Subcutaneous abdominal adipose tissue (tissue), 5 donors: ENCODE measurements around the gene CCND2.
A peak's percentile ranks its signal among the peaks of the same experiment; 100 is the strongest.

Experiments
- H3K27ac ChIP-seq: one replicate; pipeline ENCODE4 v1.7.0; 2013; ENCODE audit warnings: low read depth, mild to moderate bottlenecking, inconsistent platforms, low read length, moderate library complexity
- H3K27me3 ChIP-seq, 5 donors: one replicate each; pipeline ENCODE4 v1.7.0; 2013; ENCODE audit warnings: low read length in 5 of 5, inconsistent platforms in 1 of 5; ENCODE audit not compliant: control insufficient read depth in 5 of 5, insufficient read depth in 4 of 5
- H3K36me3 ChIP-seq, 5 donors: one replicate each; pipeline ENCODE4 v1.7.0; 2013; ENCODE audit warnings: low read length in 5 of 5; ENCODE audit not compliant: control insufficient read depth in 5 of 5, insufficient read depth in 5 of 5
- H3K4me1 ChIP-seq, 5 donors: one replicate each; pipeline ENCODE4 v1.7.0; 2013; ENCODE audit warnings: low read length in 5 of 5, mild to moderate bottlenecking in 3 of 5, moderate library complexity in 1 of 5; ENCODE audit not compliant: control insufficient read depth in 5 of 5, insufficient read depth in 5 of 5
- H3K4me3 ChIP-seq, 5 donors: one replicate each; pipeline ENCODE4 v1.7.0; 2013; ENCODE audit warnings: low read length in 5 of 5, low read depth in 1 of 5
- H3K9ac ChIP-seq, 5 donors: one replicate each; pipeline ENCODE4 v1.7.0; 2013; ENCODE audit warnings: low read length in 5 of 5, mild to moderate bottlenecking in 4 of 5, moderate library complexity in 3 of 5
- H3K9me3 ChIP-seq, 5 donors: one replicate each; pipeline ENCODE4 v1.7.0; 2013; ENCODE audit warnings: low read length in 5 of 5; ENCODE audit not compliant: control insufficient read depth in 5 of 5
- donor health status: healthy.
- donor health status: healthy.
- donor health status: healthy.
- donor health status: healthy.
- donor health status: healthy.

Gene CCND2

DNA sequence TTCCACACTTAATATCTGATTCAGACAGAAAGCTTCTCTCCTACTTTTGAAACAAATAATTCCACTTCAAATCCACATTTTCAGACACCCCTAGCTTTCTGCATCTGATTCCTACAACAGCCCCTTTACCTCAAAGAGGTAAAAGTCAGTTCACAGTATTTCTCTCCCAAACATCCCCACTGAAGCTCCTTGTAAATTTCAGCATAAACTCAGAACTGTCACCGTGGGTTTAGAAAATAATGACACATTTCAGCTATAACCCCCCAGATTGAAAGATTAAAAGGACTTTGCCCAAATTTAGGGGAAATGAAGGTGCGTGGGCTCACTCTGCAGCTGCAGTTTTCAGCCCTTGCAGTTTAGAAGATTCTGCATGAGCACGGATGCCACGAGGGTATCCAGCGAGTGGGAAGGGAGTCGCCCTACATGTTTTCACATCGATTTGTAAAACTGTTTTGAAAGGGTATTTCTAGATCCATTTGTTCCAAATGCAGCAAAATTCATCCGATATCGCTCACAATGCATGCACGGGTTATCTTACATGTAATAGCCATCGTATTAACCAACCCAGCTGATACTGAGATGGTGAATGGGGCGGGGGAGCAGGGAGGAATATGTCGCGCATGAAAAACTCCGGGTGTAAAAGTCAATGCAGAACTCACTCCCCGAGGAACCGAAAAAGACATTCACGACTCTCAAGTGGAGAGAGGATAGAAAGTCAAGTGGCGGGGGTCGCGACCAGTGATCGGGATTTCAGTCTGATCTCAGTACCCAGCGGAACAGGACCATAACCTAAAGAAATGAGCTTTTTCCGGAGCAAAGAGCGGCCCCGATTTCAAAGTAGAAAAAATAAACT, 5.0 kb upstream of the CCND2 start:
- no peaks in the 10 kb centered on the region for H3K36me3 ChIP-seq
- peak overlapping the region; percentile 50 to 76 (median 66) for H3K4me3 ChIP-seq
- H3K27me3 ChIP-seq = peaks cover 6 to 46% (median 11%) of the 10 kb centered on the region in 5 donors
- H3K9ac ChIP-seq = peak overlapping the region in 4 of 5 donors; percentile 28 to 68 (median 59)
- no peak overlapping the region for H3K27ac ChIP-seq
- H3K4me1 ChIP-seq = peaks cover 0 to 47% (median 45%) of the 10 kb centered on the region in 5 donors
- H3K9me3 ChIP-seq = no peaks in the 10 kb centered on the region

DNA sequence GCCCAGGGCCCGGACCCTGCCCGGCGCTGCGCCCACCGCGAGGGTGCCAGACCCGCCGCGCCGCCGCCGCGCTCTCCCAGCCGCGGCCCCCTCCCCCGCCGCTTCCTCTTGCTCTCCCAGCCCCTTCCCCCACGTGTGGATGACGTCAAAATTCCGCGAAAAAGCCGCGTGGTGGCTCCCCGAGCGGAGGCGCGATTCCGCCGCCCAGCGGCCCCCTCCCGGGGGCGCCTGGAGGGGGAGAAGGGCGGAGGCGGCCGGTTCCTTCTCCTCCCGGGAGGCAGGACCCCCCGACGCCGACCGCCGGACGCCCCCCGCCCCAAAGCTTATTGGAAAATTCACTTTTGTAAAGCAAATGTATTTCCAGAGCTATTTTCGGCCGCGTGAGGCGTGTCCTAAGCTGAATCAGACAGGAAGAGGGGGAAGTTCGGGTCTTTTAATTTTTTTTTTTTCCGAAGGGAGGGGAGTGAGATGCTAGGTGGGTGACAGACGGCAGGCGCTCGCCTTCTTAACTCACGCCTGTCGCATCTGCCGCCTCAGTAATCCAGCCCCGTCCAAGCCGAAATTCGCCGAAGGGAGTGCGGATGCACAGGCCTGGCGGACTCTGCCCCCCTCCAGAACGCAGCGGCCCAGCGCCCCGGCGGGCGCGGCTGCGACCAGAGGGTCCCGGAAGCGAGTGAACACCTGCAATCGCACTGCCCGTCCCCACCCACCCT, 4.1 kb upstream of the CCND2 start:
- Histone ChIP-seq H3K36me3 (no peaks in the 10 kb centered on the region), H3K27me3 (peaks cover 6 to 52% (median 13%) of the 10 kb centered on the region in 5 donors), H3K4me3 (peak overlapping the region; percentile 35 to 71 (median 66)), H3K4me1 (peaks cover 0 to 56% (median 54%) of the 10 kb centered on the region in 5 donors), H3K27ac (peak overlapping the region; percentile 60), H3K9me3 (no peaks in the 10 kb centered on the region), H3K9ac (peak overlapping the region in 3 of 5 donors; percentile 15 to 62 (median 43))

DNA sequence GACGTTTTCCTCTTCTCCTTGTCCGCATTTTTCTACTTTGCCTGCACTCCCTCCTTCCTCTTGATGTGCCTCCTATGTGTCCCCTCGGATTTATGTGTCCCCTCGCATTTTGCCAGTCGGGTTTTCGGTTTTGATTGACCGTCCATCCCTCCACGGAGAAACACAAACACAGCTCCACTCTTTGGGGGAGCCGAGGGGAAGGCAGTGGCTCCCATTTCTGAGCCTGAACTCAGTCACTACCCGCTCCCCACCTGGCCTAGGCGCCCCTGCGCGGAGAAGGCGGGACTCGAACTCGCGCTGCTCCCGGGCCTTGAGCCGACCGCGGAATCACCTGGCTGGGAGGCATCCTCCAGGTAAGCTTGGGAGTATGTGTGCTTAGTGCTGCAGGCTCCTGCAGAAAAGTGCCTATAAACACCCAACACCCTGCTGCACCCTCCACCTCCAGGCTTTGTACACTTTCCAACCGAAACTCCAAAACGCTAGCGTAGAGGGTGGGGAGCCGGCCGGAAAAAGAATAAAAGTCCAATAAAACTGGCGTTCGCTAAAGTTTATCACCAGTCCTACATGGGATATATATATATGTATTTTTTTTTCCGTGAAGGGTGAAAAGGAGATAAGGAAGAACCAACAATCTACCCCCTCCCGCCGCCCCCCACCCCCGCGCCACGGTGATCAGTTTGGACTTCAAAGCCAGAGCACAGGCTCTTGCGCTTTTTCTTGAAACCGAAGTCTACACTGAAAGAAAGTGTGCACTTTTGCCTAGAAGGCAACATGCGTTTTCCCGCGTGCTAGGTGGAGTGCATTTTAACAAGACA, 3.3 kb upstream of the CCND2 start:
- H3K36me3 ChIP-seq = no peaks in the 10 kb centered on the region
- H3K9me3 ChIP-seq = no peaks in the 10 kb centered on the region
- peak overlapping the region; percentile 55 to 88 (median 65) for H3K4me3 ChIP-seq
- peak overlapping the region; percentile 41 for H3K27ac ChIP-seq
- H3K4me1 ChIP-seq = peaks cover 0 to 59% (median 57%) of the 10 kb centered on the region in 5 donors
- peaks cover 6 to 52% (median 13%) of the 10 kb centered on the region in 5 donors for H3K27me3 ChIP-seq
- peak overlapping the region in 4 of 5 donors; percentile 15 to 78 (median 30) for H3K9ac ChIP-seq

DNA sequence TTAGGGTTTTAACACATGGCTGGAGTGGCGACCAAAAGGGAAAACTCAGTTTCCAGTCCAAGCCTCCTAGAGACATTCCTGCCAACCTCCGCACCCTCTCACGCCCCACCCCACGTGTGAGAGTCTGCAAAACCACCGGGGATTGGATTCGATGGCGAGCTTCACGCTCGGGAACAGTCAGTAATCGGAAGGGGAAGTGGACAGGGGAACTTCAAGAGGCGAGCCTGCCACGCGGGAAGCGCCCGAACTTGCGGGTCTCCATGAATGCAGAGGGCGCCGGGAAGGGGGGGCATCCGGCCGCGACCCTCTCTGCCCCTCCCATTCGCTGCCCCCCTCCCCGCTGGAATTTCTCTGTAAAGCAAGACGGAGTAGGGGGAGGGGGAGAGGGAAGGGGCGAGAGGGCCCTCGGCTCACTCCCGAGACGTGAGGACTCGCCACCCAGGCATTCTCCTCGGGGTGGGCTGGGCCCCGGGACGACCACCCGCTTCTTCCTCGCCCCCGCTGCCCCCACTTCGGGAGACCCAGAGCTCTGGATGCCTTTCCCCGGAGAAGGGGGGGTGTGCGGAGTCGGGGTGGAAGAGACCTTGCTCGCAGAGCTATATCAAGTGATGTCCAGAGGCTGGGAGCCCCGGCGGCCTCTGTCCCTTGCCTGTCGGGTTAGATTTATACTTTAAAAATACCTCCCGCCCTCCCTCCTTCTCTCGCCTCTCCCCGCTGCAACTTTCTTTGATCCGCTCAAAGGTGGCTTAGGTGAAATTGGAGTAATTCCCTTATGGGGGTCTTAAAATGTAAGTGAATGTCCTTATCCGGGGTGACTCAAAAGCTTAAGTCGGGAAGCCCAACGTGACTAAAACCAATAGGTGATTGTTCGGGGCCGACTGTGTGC, 2.5 kb upstream of the CCND2 start:
- peak overlapping the region; percentile 41 for H3K27ac ChIP-seq
- peak overlapping the region in 4 of 5 donors; percentile 45 to 78 (median 64) for H3K9ac ChIP-seq
- peak overlapping the region; percentile 51 to 88 (median 65) for H3K4me3 ChIP-seq
- H3K27me3 ChIP-seq = peaks cover 6 to 55% (median 13%) of the 10 kb centered on the region in 5 donors
- H3K36me3 ChIP-seq = no peaks in the 10 kb centered on the region
- peaks cover 0 to 64% (median 61%) of the 10 kb centered on the region in 5 donors for H3K4me1 ChIP-seq
- H3K9me3 ChIP-seq = no peaks in the 10 kb centered on the region

DNA sequence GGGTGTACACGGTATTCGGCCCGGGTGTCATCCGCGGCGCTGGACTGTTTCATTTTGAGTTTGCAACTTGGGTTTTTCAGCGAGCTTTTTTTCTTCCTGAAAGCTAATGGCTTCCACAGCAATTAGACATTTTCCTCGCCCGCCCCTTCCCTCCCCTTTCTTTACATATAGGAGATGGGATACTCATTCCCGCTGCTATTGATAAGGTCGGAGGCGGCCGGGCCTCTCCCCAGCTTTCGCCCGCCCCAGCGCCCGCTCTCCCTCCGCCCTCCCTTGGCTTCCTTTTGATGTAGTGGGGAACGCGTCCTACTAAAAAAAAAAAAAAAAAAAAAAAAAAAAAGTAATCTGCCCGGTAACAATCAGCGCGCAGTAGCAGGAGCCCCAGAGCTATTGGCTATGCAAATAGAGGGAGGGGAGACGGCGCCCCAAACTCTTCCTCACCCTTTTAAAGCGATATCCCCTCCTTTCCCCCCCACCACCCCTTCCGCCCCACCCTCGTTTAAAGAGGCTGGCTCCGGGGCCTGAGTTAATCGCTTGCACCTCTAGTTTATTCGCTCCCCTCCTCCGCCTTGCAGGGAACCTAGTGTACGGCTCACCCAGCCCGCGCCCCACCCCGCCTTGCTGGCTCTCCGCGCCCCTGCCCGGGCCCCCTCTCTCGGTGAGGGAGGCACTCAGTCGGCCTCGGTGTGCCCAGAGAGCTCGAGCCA, 1.7 kb upstream of the CCND2 start:
- no peaks in the 10 kb centered on the region for H3K9me3 ChIP-seq
- H3K27me3 ChIP-seq = peaks cover 6 to 55% (median 13%) of the 10 kb centered on the region in 5 donors
- peak overlapping the region; percentile 50 to 88 (median 67) for H3K4me3 ChIP-seq
- no peaks in the 10 kb centered on the region for H3K36me3 ChIP-seq
- H3K9ac ChIP-seq = peak overlapping the region in 3 of 5 donors; percentile 45 to 78 (median 77)
- H3K27ac ChIP-seq = peak overlapping the region; percentile 41
- H3K4me1 ChIP-seq = peaks cover 2 to 72% (median 69%) of the 10 kb centered on the region in 5 donors

DNA sequence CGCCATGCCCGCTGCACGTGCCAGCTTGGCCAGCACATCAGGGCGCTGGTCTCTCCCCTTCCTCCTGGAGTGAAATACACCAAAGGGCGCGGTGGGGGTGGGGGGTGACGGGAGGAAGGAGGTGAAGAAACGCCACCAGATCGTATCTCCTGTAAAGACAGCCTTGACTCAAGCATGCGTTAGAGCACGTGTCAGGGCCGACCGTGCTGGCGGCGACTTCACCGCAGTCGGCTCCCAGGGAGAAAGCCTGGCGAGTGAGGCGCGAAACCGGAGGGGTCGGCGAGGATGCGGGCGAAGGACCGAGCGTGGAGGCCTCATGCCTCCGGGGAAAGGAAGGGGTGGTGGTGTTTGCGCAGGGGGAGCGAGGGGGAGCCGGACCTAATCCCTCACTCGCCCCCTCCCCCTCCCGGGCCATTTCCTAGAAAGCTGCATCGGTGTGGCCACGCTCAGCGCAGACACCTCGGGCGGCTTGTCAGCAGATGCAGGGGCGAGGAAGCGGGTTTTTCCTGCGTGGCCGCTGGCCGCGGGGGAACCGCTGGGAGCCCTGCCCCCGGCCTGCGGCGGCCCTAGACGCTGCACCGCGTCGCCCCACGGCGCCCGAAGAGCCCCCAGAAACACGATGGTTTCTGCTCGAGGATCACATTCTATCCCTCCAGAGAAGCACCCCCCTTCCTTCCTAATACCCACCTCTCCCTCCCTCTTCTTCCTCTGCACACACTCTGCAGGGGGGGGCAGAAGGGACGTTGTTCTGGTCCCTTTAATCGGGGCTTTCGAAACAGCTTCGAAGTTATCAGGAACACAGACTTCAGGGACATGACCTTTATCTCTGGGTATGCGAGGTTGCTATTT, 914 bp upstream of the CCND2 start:
- no peak overlapping the region for H3K27ac ChIP-seq
- peaks cover 6 to 51% (median 13%) of the 10 kb centered on the region in 5 donors for H3K27me3 ChIP-seq
- H3K4me1 ChIP-seq = peaks cover 2 to 80% (median 73%) of the 10 kb centered on the region in 5 donors
- H3K9me3 ChIP-seq = no peaks in the 10 kb centered on the region
- H3K4me3 ChIP-seq = peak overlapping the region in 4 of 5 donors; percentile 67 to 88 (median 86)
- H3K36me3 ChIP-seq = no peaks in the 10 kb centered on the region
- H3K9ac ChIP-seq = peak overlapping the region in 2 of 5 donors; percentile 40 to 59

DNA sequence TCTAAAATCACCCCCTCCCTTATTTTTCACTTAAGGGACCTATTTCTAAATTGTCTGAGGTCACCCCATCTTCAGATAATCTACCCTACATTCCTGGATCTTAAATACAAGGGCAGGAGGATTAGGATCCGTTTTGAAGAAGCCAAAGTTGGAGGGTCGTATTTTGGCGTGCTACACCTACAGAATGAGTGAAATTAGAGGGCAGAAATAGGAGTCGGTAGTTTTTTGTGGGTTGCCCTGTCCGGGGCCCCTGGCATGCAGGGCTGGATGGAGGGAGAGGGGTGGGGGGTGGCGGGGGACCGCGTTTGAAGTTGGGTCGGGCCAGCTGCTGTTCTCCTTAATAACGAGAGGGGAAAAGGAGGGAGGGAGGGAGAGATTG, 300 bp upstream of the CCND2 start:
- H3K9me3 ChIP-seq = no peaks in the 10 kb centered on the region
- H3K27me3 ChIP-seq = peaks cover 6 to 51% (median 10%) of the 10 kb centered on the region in 5 donors
- peak overlapping the region; percentile 67 to 88 (median 84) for H3K4me3 ChIP-seq
- no peaks in the 10 kb centered on the region for H3K36me3 ChIP-seq
- H3K9ac ChIP-seq = peak overlapping the region in 2 of 5 donors; percentile 40 to 59
- peaks cover 2 to 85% (median 77%) of the 10 kb centered on the region in 5 donors for H3K4me1 ChIP-seq
- no peak overlapping the region for H3K27ac ChIP-seq
